Tibial artery (tissue), 4 donors: ENCODE measurements around the gene RELT.

ENCODE experiments used
- DNase-seq, 2 donors: peaks; one replicate each; pipeline ENCODE4 v3.0.0-alpha.2; 2019
- H3K27ac ChIP-seq, 2 donors: fragments of 200-600 bp; sonication (generic) in 1 of 2; 1 replicate in 1 of 2; 2 replicates in 1 of 2; pipeline ENCODE4 v1.5.1; 2018 to 2019; ENCODE audit warnings: mild to moderate bottlenecking in 1 of 2
- H3K27me3 ChIP-seq, 2 donors: fragments of 200-600 bp; sonication (generic) in 1 of 2; one replicate each; pipeline versions ENCODE4 v1.5.1 to v1.6.0; 2016 to 2019
- H3K36me3 ChIP-seq, 3 donors: fragments of 200-600 bp; sonication (generic) in 2 of 3; one replicate each; pipeline ENCODE4 v1.5.1; 2016 to 2019; ENCODE audit warnings: mild to moderate bottlenecking in 2 of 3
- H3K4me1 ChIP-seq, 4 donors: fragments of 200-600 bp; sonication (generic) in 2 of 4; 1 replicate in 3 of 4; 2 replicates in 1 of 4; pipeline ENCODE4 v1.5.1; 2016 to 2019
- H3K4me3 ChIP-seq, 2 donors: fragments of 200-600 bp; sonication (generic) in 1 of 2; 1 replicate in 1 of 2; 2 replicates in 1 of 2; pipeline ENCODE4 v1.5.1; 2018 to 2019; ENCODE audit warnings: mild to moderate bottlenecking in 2 of 2
- H3K9me3 ChIP-seq, 3 donors: fragments of 200-600 bp; sonication (generic) in 1 of 3; one replicate each; pipeline ENCODE4 v1.5.1; 2016 to 2019
- intact Hi-C: fragments of 100-400 bp; cut with DNase I; formaldehyde crosslinking; loops from one replicate; pipeline ENCODE4 v1.15.0; 2023; ENCODE audit warnings: low total_unique reads
- TF ChIP-seq, protein P1 (sequence below), 2 experiments: fragments of 200-600 bp in 1 of 2; fragments of 450-650 bp in 1 of 2; IDR thresholded peaks; one replicate each; pipeline ENCODE4 v1.5.1; 2017 to 2019; ENCODE audit warnings: antibody characterized with exemption in 2 of 2, mild to moderate bottlenecking in 1 of 2, moderate library complexity in 1 of 2

The RELT gene

DNA sequence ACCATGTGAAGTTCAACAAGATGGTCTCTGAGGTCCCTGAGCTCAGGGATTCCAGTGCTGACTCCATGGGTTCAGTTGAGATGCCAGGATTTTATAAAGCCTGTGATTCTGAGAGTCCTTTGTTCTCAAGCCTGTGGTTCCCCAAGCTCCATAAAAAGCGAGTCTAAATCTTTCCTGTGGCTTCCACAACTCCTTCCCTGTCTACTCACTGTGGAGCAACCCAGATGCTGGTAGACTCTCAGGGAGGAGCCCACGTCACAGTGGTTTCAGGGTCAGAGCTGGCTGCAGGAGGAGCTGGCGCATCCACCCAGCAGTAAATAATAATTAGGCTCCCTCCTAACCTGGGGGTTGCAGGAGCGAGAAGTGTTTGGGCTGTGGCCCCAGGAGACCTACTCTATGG, 2.0 kb upstream of the RELT start:
- Histone ChIP-seq H3K4me1 (peaks cover 0 to 31% (median 12%) of the 10 kb centered on the region in 4 donors), H3K27me3 (no peaks in the 10 kb centered on the region), H3K36me3 (peaks cover 0 to 9% (median 3%) of the 10 kb centered on the region in 3 donors), H3K4me3 (no peak overlapping the region), H3K9me3 (no peaks in the 10 kb centered on the region), H3K27ac (no peak overlapping the region)
- no peak for DNase-seq
- TF ChIP-seq, protein P1, sequence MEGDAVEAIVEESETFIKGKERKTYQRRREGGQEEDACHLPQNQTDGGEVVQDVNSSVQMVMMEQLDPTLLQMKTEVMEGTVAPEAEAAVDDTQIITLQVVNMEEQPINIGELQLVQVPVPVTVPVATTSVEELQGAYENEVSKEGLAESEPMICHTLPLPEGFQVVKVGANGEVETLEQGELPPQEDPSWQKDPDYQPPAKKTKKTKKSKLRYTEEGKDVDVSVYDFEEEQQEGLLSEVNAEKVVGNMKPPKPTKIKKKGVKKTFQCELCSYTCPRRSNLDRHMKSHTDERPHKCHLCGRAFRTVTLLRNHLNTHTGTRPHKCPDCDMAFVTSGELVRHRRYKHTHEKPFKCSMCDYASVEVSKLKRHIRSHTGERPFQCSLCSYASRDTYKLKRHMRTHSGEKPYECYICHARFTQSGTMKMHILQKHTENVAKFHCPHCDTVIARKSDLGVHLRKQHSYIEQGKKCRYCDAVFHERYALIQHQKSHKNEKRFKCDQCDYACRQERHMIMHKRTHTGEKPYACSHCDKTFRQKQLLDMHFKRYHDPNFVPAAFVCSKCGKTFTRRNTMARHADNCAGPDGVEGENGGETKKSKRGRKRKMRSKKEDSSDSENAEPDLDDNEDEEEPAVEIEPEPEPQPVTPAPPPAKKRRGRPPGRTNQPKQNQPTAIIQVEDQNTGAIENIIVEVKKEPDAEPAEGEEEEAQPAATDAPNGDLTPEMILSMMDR (IDR thresholded peaks at IDR 0.05), result no peak
- intact Hi-C loops, result no loop called here

DNA sequence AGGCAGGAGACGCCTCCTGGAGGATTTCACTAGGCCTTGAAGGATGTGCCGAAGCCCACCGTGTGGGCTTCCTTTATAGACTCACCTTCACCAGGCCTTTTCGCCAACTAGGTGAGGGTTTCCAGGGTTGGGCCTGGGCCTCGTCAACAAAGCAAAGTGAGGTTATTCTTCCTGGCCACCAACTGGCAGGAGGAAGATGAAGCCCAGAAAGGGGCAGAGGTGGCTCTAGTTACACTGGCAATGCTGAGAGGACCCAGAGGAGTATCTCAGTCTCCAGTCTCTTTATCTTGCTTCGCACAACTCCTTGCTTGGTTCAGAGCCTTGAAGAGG, 404 bp upstream of the RELT start:
- TF ChIP-seq, protein P1 (IDR thresholded peaks at IDR 0.05), result no peak
- Histone ChIP-seq H3K36me3 (no peaks in the 10 kb centered on the region), H3K9me3 (no peaks in the 10 kb centered on the region), H3K4me1 (peaks cover 0 to 39% (median 16%) of the 10 kb centered on the region in 4 donors), H3K4me3 (peak overlapping the region; percentile 59 to 71), H3K27me3 (no peaks in the 10 kb centered on the region), H3K27ac (peak overlapping the region; percentile 78 to 80)
- intact Hi-C loops, result no loop called here
- no peak for DNase-seq

DNA sequence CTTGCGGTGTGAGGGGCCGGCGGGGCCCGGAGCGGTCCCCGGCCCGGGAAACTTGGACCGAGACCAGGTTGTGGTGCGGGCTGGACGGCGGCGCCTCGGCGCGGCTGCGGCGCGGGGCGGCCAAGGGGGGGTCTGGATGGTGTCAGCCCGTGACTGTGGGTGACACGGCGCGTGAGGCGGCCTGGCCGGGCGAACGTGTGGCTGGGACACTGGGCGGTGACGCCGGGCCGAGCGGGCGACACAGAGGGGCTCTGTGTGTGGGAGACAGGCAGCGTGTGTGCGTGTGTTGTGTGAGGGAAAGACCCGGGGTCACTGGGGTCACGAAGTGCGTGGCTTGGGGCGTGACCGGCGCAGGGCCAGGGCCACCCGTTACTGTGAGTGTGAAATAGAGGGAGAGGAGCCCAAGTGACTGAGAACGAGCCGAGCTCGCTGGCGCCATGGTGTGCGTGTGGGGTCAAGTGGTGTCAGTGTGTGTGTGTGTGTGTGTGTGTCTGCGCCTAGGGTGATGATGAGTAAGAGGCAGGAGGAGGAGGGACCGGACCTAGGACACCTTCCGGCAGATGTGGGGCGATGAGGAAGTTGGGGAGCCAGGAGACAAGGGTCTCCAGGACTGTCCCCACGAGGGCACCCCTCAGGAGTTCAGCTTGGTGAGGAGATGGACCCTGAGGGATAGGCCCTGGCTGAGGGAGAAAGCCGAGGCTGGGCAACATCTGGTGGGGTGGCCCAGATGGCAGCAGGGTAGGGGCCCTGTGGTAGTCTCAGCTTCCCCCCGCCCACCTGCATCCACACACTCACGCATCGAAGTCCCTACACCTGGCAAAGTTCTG, 817 bp downstream of the RELT start:
- H3K27me3 ChIP-seq, result no peaks in the 10 kb centered on the region
- peak; percentile 59 to 81 for DNase-seq
- no peaks in the 10 kb centered on the region for H3K9me3 ChIP-seq
- TF ChIP-seq, protein P1 (IDR thresholded peaks at IDR 0.05), result no peak
- H3K4me3 ChIP-seq, result peak overlapping the region; percentile 59 to 71
- intact Hi-C loops, result no loop called here
- peak overlapping the region; percentile 78 to 80 for H3K27ac ChIP-seq
- peaks cover 0 to 38% (median 16%) of the 10 kb centered on the region in 4 donors for H3K4me1 ChIP-seq
- no peaks in the 10 kb centered on the region for H3K36me3 ChIP-seq

DNA sequence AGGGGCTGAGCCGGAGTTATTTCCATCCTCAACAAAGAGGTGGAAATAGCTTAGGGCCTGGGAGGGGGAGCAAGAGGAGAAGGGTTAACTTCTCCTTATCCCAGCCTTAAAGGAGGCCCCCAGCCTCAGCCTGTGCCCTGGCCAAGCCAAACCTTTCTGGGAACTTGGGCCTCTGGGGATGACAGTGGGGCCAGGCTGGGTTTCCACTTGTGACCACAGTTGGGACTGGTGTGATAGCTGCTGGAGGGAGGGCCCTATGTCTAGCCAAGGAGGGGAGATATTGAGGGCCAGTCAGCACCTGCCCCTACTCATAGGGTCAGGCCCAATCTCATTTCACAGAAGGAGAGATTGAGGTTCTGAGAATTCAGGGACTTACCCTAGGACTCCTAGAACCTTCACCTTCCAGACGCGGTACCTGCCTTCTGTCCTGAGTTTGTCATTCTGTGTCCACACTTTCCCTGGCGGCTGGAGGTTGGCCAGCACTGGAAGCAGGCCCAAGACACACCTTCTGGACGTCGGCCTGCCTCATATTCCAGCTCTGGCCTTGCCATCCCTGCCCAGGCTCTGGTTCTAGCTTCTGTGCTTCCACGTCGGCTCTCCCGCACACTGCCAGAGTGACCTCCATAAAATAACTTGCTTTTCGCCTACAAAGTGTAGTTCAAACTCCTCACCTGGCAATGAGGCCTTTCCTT, 3.1 kb downstream of the RELT start:
- H3K9me3 ChIP-seq, result no peaks in the 10 kb centered on the region
- H3K27ac ChIP-seq, result no peak overlapping the region
- H3K4me1 ChIP-seq, result peaks cover 0 to 32% (median 16%) of the 10 kb centered on the region in 4 donors
- H3K36me3 ChIP-seq, result no peaks in the 10 kb centered on the region
- H3K4me3 ChIP-seq, result no peak overlapping the region
- H3K27me3 ChIP-seq, result no peaks in the 10 kb centered on the region
- TF ChIP-seq, protein P1 (IDR thresholded peaks at IDR 0.05), result no peak
- DNase-seq, result no peak
- intact Hi-C loops, result no loop called here

DNA sequence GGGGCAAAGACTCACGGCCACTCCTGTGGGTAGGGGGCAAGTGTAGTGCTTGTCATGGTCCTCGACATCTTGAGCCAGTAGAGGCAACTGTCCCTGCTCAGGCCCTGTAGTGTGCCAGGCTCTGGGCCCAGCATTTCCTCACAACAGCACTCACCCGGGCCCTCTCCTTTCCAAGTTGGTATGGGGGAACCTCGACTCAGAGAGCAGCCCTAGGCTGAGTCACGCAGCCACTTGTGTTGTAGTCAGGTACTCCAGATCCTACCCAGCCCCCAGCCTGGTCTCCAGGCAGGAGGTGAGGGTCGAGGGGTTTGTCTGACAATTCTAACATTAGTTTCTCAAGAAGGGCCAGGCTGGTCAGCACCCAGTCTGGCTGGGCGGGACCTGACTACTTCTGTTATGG, 4.1 kb downstream of the RELT start:
- Histone ChIP-seq H3K27ac (no peak overlapping the region), H3K27me3 (no peaks in the 10 kb centered on the region), H3K36me3 (no peaks in the 10 kb centered on the region), H3K4me1 (peaks cover 0 to 32% (median 16%) of the 10 kb centered on the region in 4 donors), H3K4me3 (no peak overlapping the region), H3K9me3 (no peaks in the 10 kb centered on the region)
- TF ChIP-seq, protein P1 (IDR thresholded peaks at IDR 0.05), result no peak
- no peak for DNase-seq
- intact Hi-C loops, result no loop called here
